ENCODE data around the gene PIMREG. TPM values are rescaled to one million over a fixed set of nuclear protein-coding genes. Genes with fewer than 3 reads are reported as not detected.

Gene PIMREG
- total and polyA plus RNA-seq, 4 donors: 0.35 to 3.0 (median 0.71) TPM

DNA sequence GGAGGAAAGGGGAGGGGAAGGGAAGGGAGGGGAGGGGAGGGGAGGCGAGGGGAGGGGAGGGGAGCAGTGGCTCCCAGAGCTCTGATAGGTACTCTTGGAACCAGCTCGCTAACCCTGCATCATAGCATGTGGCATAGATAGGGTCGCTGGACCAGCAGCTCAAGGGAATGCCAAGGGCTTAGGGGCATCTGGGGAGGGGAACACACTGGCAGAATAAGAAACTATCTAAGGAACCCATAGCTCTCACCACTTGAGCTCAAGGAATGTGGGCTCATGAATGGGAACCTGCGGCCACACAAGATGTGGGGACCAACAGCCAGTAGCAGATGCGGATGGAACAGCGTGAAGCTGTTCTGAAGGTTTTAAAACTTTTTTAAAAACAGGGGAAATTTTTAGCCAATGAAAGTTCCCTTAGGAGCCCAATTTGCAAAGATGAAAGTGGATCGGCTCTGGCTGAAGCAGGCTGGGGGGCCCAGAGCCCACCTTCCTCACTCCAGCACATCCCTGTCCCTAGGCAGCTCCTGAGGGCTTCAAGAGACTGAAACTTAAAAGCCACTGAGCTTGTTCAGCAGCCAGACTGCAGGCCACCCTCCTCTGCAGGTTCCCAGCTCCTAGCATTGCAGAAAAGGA, 46.9 kb downstream of the PIMREG start:
- Histone ChIP-seq H3K4me3 (no peak overlapping the region), H3K9ac (ENCODE audit: insufficient read depth in 1 of 2, low read length in 2 of 2) (no peak overlapping the region), H3K27me3 (ENCODE audit: control insufficient read depth in 3 of 3, insufficient read depth in 3 of 3, low read length in 2 of 3) (no peaks in the 10 kb centered on the region), H3K9me3 (ENCODE audit: control insufficient read depth in 4 of 4, insufficient read depth in 3 of 4, low read length in 3 of 4) (no peaks in the 10 kb centered on the region), H3K27ac (ENCODE audit: low read depth in 1 of 2, low read length in 1 of 2) (no peak overlapping the region), H3K4me1 (ENCODE audit: control insufficient read depth in 5 of 5, insufficient read depth in 5 of 5, low read length in 5 of 5) (peaks cover 0 to 17% (median 0%) of the 10 kb centered on the region in 5 donors), H3K36me3 (ENCODE audit: control insufficient read depth in 4 of 4, insufficient read depth in 4 of 4, low read length in 4 of 4) (no peaks in the 10 kb centered on the region)
- DNase-seq: peak in 1 of 3 donors; percentile 11
- WGBS, 2 donors: 81 to 84% methylated on average over 7 of the region's 7 CpGs
- no peak for ATAC-seq (ENCODE audit: insufficient read depth, low FRiP score)
- TF ChIP-seq CTCF (IDR thresholded peaks at IDR 0.05; ENCODE audit: control extremely low read depth, extremely low read depth): no peak

DNA sequence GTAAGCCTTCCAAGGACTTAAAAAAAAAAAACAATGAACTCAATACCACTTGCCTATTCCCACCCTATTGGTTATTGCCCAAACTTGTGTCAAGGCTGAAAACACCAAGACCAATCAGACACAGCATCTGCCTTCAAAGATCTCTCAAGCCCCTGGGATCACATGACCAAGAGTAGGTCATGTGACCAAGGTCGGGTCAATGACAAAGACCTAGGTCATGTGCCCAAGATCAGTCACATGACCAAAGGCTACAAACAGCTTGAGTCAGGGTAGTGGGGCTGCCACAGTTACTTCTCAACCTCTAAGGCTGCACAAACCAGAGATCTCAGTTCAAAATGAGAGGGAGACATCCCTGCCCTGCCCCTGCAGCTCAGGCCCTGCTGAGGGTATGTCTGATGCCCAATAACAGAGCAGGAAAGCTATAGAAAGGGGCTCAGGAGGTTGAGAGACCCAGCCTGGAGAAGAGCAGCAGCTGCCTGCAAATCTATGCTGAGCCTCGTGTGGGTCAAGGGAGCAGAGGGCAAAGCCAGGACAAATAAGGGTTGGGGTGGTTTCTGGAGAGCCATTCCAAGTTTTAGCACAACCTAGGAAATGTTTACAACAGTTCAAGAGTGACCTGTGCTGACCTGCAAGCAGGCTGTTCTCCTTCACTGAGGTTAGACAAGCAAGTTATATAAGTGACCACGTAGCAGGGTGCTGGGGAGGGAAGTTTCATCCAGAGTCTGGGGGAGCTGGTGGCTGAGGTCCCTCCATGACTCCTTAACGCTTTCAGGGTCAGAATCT, 48.8 kb downstream of the PIMREG start:
- Histone ChIP-seq H3K4me1 (ENCODE audit: control insufficient read depth in 5 of 5, insufficient read depth in 5 of 5, low read length in 5 of 5) (peaks cover 0 to 19% (median 6%) of the 10 kb centered on the region in 5 donors), H3K27me3 (ENCODE audit: control insufficient read depth in 3 of 3, insufficient read depth in 3 of 3, low read length in 2 of 3) (no peaks in the 10 kb centered on the region), H3K4me3 (no peak overlapping the region), H3K36me3 (ENCODE audit: control insufficient read depth in 4 of 4, insufficient read depth in 4 of 4, low read length in 4 of 4) (no peaks in the 10 kb centered on the region), H3K27ac (ENCODE audit: low read depth in 1 of 2, low read length in 1 of 2) (peak overlapping the region in 1 of 2 donors; percentile 6), H3K9me3 (ENCODE audit: control insufficient read depth in 4 of 4, insufficient read depth in 3 of 4, low read length in 3 of 4) (no peaks in the 10 kb centered on the region), H3K9ac (ENCODE audit: insufficient read depth in 1 of 2, low read length in 2 of 2) (no peak overlapping the region)
- ATAC-seq (ENCODE audit: insufficient read depth, low FRiP score) (no peak), DNase-seq (peak in 1 of 3 donors; percentile 10)
- no peak for TF ChIP-seq CTCF (IDR thresholded peaks at IDR 0.05; ENCODE audit: control extremely low read depth, extremely low read depth)
- 71 to 83% methylated on average over 4 of the region's 4 CpGs for WGBS, 2 donors

DNA sequence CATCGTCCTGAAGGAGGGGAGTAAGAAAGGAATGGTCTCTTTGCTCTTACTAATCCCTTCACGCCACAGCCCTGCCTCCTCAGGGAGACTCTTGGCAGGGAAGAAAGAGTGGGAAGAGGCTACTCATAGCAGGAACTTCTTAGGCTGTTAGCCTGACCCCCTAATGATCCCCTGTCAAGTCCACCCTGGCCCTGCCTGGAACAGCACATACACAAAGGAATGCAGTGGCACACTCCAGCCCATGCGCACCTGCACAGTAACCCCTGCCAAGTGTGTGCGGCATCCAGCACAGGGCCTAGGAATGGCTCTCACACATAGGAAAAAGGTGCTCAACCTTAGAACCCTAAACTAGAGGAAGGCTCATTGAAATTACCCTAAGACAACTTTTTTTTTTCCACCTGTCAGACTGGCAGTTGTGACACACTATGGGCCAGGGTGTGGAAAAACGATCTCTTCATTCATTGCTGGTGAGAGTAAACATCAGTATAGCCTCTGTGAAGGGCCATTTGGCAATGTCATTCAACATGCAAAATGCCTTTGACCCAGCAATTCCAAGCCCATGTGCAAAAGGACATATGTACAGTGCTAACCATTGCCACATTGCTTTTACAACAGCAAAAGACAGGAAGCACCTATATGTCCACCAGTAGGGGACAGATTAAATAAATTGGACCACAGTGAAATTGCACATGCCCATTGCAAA, 50.1 kb downstream of the PIMREG start:
- Histone ChIP-seq H3K4me1 (ENCODE audit: control insufficient read depth in 5 of 5, insufficient read depth in 5 of 5, low read length in 5 of 5) (peaks cover 0 to 19% (median 6%) of the 10 kb centered on the region in 5 donors), H3K9me3 (ENCODE audit: control insufficient read depth in 4 of 4, insufficient read depth in 3 of 4, low read length in 3 of 4) (peaks cover 0 to 2% (median 0%) of the 10 kb centered on the region in 4 donors), H3K27me3 (ENCODE audit: control insufficient read depth in 3 of 3, insufficient read depth in 3 of 3, low read length in 2 of 3) (no peaks in the 10 kb centered on the region), H3K36me3 (ENCODE audit: control insufficient read depth in 4 of 4, insufficient read depth in 4 of 4, low read length in 4 of 4) (no peaks in the 10 kb centered on the region), H3K4me3 (no peak overlapping the region), H3K9ac (ENCODE audit: insufficient read depth in 1 of 2, low read length in 2 of 2) (no peak overlapping the region), H3K27ac (ENCODE audit: low read depth in 1 of 2, low read length in 1 of 2) (no peak overlapping the region)
- DNase-seq (peak in 1 of 3 donors; percentile 13), ATAC-seq (ENCODE audit: insufficient read depth, low FRiP score) (no peak)
- no peak for TF ChIP-seq CTCF (IDR thresholded peaks at IDR 0.05; ENCODE audit: control extremely low read depth, extremely low read depth)
- 70 to 77% methylated on average over 5 of the region's 5 CpGs for WGBS, 2 donors
